Measurements from ENCODE around the gene FRMD4A. TPM values are rescaled to one million over a fixed set of nuclear protein-coding genes. Genes with fewer than 3 reads are reported as not detected.

Gene FRMD4A
- total RNA-seq, 2 experiments from 2014 or later = 0.17 TPM; not detected in 1

DNA sequence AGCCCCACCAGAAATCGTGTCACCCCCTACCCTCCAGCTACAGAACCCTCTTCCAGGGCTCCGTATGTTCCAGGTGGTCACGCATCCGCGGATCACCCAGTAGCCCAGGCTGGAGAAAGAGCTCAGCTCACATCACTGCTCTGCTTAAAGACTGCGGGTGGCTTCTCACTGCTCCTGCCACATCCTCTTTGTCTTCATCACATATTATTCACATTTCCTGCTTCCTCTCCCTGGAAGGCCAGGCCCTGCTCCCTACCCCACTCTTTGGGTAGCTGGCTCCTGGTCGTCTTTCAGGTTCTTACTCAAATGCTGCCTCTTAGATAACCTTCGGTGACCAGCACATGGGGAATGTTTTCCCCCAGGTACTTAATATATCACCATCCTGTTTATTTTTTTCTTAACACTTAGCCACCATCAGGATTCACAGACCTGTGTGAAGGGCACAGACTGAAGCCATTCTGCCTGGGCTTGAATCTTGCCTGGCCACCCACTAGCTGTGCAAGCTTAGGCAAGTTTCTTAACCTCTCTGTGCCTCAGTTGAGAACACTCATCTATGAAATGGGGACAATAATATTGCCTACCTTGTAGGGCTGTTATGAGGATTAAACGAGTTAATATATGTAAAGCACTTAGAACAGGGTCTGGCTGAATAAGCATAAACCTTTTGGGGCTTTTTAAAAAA, 436.2 kb downstream of the FRMD4A start:
- intact Hi-C loops (cut with micrococcal nuclease; ENCODE audit: unreplicated experiment) = no loop called here
- H3K9me3 ChIP-seq (ENCODE audit: low read length) = no peaks in the 10 kb centered on the region
- ChIA-PET CTCF (ENCODE audit: unreplicated experiment) (no interaction called here), POLR2A (no interaction called here)
- no peaks in the 10 kb centered on the region for H3K4me1 ChIP-seq (ENCODE audit: insufficient read depth, low read length, poor library complexity, severe bottlenecking)
- H3K27ac ChIP-seq (ENCODE audit: low read depth, low read length, poor library complexity, severe bottlenecking) = no peak overlapping the region
- no peak overlapping the region for H3K4me2 ChIP-seq (ENCODE audit: low read length)
- no TSS peak for BruUV-seq (replicated peaks)
- no peaks in the 10 kb centered on the region for H4K20me1 ChIP-seq (ENCODE audit: insufficient read depth, low read length)
- H3K36me3 ChIP-seq (ENCODE audit: insufficient read depth, low read length) = no peaks in the 10 kb centered on the region
- TF ChIP-seq, protein P1, sequence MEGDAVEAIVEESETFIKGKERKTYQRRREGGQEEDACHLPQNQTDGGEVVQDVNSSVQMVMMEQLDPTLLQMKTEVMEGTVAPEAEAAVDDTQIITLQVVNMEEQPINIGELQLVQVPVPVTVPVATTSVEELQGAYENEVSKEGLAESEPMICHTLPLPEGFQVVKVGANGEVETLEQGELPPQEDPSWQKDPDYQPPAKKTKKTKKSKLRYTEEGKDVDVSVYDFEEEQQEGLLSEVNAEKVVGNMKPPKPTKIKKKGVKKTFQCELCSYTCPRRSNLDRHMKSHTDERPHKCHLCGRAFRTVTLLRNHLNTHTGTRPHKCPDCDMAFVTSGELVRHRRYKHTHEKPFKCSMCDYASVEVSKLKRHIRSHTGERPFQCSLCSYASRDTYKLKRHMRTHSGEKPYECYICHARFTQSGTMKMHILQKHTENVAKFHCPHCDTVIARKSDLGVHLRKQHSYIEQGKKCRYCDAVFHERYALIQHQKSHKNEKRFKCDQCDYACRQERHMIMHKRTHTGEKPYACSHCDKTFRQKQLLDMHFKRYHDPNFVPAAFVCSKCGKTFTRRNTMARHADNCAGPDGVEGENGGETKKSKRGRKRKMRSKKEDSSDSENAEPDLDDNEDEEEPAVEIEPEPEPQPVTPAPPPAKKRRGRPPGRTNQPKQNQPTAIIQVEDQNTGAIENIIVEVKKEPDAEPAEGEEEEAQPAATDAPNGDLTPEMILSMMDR (conservative IDR thresholded peaks at IDR 0.05; ENCODE audit: low read length) = no peak
- no peak for TF ChIP-seq EZH2phosphoT487 (IDR thresholded peaks at IDR 0.05; ENCODE audit: borderline replicate concordance, low read depth, low read length)
- H3K4me3 ChIP-seq (ENCODE audit: low read depth, low read length, poor library complexity, severe bottlenecking) = no peak overlapping the region
- no peak overlapping the region for H2AFZ ChIP-seq (ENCODE audit: low read length)
- no peaks in the 10 kb centered on the region for H3K79me2 ChIP-seq (ENCODE audit: insufficient read depth, low read depth, low read length)
- no peak for DNase-seq (ENCODE audit: low spot score)
- H3K9me2 ChIP-seq (ENCODE audit: insufficient read depth, low read length) = no peaks in the 10 kb centered on the region

DNA sequence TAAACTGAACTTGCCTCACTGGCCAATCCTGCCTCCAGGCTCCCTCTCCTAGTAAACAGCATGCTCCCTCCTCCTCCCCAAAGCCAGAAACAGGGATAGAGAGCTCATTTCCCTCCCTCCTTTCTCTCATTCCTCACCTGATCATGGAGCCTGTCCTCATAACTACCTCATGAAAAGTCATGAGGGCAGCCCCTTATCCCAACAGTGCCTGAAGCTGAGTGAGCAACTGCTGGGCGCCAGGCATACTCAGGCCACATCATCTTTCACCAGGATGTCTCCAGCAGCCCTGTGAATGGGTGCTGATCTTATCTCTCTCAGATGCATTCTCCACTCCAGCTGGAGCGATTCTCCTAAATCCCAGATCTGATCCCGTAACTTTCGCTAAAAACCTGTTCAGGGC, 436.8 kb downstream of the FRMD4A start:
- no peak overlapping the region for H2AFZ ChIP-seq (ENCODE audit: low read length)
- no peak overlapping the region for H3K4me3 ChIP-seq (ENCODE audit: low read depth, low read length, poor library complexity, severe bottlenecking)
- intact Hi-C loops (cut with micrococcal nuclease; ENCODE audit: unreplicated experiment) = no loop called here
- no peak overlapping the region for H3K27ac ChIP-seq (ENCODE audit: low read depth, low read length, poor library complexity, severe bottlenecking)
- TF ChIP-seq, protein P1 (conservative IDR thresholded peaks at IDR 0.05; ENCODE audit: low read length) = no peak
- no peak for TF ChIP-seq EZH2phosphoT487 (IDR thresholded peaks at IDR 0.05; ENCODE audit: borderline replicate concordance, low read depth, low read length)
- POLR2A ChIA-PET = no interaction called here
- H3K9me3 ChIP-seq (ENCODE audit: low read length) = no peaks in the 10 kb centered on the region
- no peak overlapping the region for H3K4me2 ChIP-seq (ENCODE audit: low read length)
- BruUV-seq (replicated peaks) = no TSS peak
- no peak for DNase-seq (ENCODE audit: low spot score)
- CTCF ChIA-PET (ENCODE audit: unreplicated experiment) = interaction anchor here (0.6 kb wide), 1 partner anchor 162 kb away, joined by 3 read pairs; no protein-coding TSS in a partner anchor
- no peaks in the 10 kb centered on the region for H3K9me2 ChIP-seq (ENCODE audit: insufficient read depth, low read length)
- H3K36me3 ChIP-seq (ENCODE audit: insufficient read depth, low read length) = no peaks in the 10 kb centered on the region
- H3K4me1 ChIP-seq (ENCODE audit: insufficient read depth, low read length, poor library complexity, severe bottlenecking) = no peaks in the 10 kb centered on the region
- H4K20me1 ChIP-seq (ENCODE audit: insufficient read depth, low read length) = no peaks in the 10 kb centered on the region
- no peaks in the 10 kb centered on the region for H3K79me2 ChIP-seq (ENCODE audit: insufficient read depth, low read depth, low read length)

DNA sequence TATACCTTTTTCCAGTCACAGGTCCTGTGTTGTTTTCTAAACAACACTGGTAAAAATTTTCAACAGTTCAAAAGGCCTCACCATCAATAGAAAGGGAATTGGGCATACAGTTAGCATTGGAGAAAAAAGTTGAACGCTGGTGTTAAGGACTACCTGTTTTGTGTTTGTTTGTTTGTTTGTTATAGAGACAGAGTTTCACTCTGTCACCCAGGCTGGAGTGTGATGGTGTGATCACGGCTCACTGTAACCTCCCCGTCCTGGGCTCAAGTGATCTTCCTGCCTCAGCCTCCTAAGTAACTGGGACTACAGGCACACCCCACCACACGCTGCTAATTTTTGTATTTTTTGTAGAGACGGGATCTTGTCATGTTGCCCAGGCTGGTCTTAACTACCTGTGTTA, 437.9 kb downstream of the FRMD4A start:
- Histone ChIP-seq H3K9me3 (ENCODE audit: low read length) (no peaks in the 10 kb centered on the region), H3K79me2 (ENCODE audit: insufficient read depth, low read depth, low read length) (no peaks in the 10 kb centered on the region), H3K27ac (ENCODE audit: low read depth, low read length, poor library complexity, severe bottlenecking) (no peak overlapping the region), H4K20me1 (ENCODE audit: insufficient read depth, low read length) (no peaks in the 10 kb centered on the region), H2AFZ (ENCODE audit: low read length) (no peak overlapping the region), H3K4me1 (ENCODE audit: insufficient read depth, low read length, poor library complexity, severe bottlenecking) (no peaks in the 10 kb centered on the region), H3K4me2 (ENCODE audit: low read length) (no peak overlapping the region), H3K4me3 (ENCODE audit: low read depth, low read length, poor library complexity, severe bottlenecking) (no peak overlapping the region), H3K36me3 (ENCODE audit: insufficient read depth, low read length) (no peaks in the 10 kb centered on the region), H3K9me2 (ENCODE audit: insufficient read depth, low read length) (no peaks in the 10 kb centered on the region)
- TF ChIP-seq, protein P1 (conservative IDR thresholded peaks at IDR 0.05; ENCODE audit: low read length) = no peak
- no peak for TF ChIP-seq EZH2phosphoT487 (IDR thresholded peaks at IDR 0.05; ENCODE audit: borderline replicate concordance, low read depth, low read length)
- POLR2A ChIA-PET = no interaction called here
- CTCF ChIA-PET (ENCODE audit: unreplicated experiment) = no interaction called here
- intact Hi-C loops (cut with micrococcal nuclease; ENCODE audit: unreplicated experiment) = no loop called here
- no peak for DNase-seq (ENCODE audit: low spot score)
- no TSS peak for BruUV-seq (replicated peaks)
